HG02642 (cell line): ENCODE results near the gene ITSN1.

Source experiments
- ATAC-seq: cut with Tn5 transposase; IDR thresholded peaks from one replicate; pipeline ENCODE4 v1.9.1; 2021; ENCODE audit warnings: mild to moderate bottlenecking; ENCODE audit not compliant: unreplicated experiment, poor library complexity

Gene ITSN1

GRCh38 chr21:33940881-33941245 lies 298.6 kb downstream of the ITSN1 start:
- no peak for ATAC-seq

GRCh38 chr21:33942426-33942825 lies 300.1 kb downstream of the ITSN1 start:
- no peak for ATAC-seq

GRCh38 chr21:33943293-33943692 lies 301.0 kb downstream of the ITSN1 start:
- ATAC-seq = no peak

GRCh38 chr21:33944185-33944763 lies 302.0 kb downstream of the ITSN1 start:
- no peak for ATAC-seq

GRCh38 chr21:33945652-33946270 lies 303.5 kb downstream of the ITSN1 start:
- no peak for ATAC-seq

- ATAC-seq = peak; percentile 56
Observed at GRCh38 chr21:33947451-33948095, 305.3 kb downstream of the ITSN1 start.

GRCh38 chr21:33948096-33948950 lies 306.0 kb downstream of the ITSN1 start:
- ATAC-seq = peak; percentile 64

- no peak for ATAC-seq
Observed at GRCh38 chr21:33948951-33949444, 306.7 kb downstream of the ITSN1 start.
